ENCODE measurements around the gene SLC1A2. TPM values are rescaled to one million over a fixed set of nuclear protein-coding genes. Genes with fewer than 3 reads are reported as not detected.

SLC1A2 gene
- not detected in 2 replicates for total RNA-seq (2014; rRNA removed; shearing (Covaris generic))
- polyA plus RNA-seq (2014; cell fraction: nucleus; rRNA removed): not detected in 2 replicates

DNA sequence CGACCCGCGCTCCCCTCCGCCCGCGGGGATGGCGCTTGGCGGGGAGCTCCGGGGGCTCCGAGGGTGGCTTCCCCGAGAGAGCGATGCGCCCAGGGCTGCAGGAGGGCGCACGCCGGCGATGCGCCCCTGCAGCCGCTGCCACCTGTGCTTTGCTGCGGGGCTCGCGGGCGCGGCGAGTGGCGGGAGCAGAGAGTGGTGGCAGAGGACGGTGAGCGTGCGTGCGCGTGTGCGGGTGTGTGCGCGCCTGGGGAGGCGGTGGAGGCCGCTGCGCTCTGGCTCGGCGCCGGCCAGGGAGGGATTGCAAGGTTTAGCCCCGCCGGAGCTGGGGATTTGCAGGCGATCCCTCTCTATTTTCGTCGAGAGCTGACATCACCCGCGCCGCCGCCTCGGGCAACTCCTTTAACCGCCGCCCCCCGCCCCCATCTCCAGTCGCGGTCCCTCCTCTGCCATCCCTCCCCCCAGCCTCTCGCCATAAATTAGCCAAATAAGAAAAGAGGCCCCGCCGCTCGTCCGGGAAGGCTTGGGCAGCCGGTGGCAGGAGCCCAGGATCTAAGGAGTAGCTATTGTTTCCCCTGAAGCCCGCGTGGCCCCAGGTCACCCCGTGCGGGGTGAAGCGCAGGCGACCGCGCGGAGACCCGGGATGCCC, at the start of gene SLC1A2:
SLC1A2 (minus strand) TSS at position 375 of the 646 bp plus-strand sequence. CDS start 592 bp downstream, outside the sequence.
- no peak for DNase-seq (ENCODE audit: extremely low read depth, low read depth)

DNA sequence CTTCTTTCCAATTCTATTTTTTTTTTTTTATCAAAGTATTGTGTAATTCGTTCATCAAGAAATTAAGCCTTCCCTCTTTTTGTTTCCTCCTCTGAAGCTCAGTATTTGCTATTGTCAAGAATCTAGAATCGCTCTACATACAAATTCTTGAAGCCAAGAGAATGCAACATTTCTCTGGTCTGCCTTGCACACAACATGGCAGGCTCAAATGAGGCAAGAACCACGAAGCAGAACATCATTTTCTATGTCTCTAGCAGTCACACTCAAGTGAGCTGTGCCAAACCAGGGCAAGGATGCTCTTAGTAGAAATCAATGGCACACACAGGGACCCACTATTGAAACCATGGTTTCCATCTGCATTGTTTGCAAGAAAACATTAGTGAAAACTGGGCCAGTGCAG, 46.7 kb upstream of the SLC1A2 start:
- DNase-seq (ENCODE audit: extremely low read depth, low read depth): no peak

DNA sequence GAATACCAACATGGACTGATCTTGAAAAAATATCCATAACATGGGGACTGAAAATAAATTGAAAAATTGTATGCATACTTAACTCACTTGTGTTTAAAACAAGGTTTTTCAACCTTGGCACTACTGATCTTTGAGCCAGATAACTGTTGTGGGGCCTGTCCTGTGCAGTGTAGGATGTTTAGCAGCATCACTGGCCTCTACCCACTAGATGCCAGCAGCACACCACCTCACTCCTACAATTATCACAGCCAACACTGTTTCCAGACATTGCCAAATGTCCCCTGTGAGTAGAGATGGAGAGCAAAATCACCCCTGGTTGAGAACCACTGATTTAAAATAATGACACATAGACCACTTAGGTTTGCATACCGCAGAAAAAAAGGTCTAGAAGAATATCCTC, 45.0 kb upstream of the SLC1A2 start:
- no peak for DNase-seq (ENCODE audit: extremely low read depth, low read depth)

DNA sequence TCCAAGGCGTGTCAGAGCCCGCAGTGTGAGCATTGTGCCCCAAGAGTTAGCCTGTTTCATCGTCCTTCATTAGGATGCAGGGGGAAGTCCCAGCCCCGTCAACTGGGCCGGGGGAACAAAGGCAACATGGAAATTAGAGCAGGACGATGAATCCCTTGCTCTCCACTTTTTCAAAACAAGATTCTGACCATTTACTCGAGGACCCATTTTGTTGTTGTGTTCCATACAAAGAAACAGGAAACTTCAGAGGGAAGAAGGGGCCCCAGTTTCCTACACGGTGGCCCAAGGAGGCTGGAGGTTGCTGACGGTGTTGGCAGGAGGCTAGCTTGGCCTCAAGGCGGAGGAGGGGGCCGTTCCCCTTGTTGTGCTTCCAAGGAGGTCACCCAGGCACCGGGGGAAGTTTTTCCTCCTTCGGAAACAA, 44.0 kb upstream of the SLC1A2 start:
- DNase-seq (ENCODE audit: extremely low read depth, low read depth): no peak

DNA sequence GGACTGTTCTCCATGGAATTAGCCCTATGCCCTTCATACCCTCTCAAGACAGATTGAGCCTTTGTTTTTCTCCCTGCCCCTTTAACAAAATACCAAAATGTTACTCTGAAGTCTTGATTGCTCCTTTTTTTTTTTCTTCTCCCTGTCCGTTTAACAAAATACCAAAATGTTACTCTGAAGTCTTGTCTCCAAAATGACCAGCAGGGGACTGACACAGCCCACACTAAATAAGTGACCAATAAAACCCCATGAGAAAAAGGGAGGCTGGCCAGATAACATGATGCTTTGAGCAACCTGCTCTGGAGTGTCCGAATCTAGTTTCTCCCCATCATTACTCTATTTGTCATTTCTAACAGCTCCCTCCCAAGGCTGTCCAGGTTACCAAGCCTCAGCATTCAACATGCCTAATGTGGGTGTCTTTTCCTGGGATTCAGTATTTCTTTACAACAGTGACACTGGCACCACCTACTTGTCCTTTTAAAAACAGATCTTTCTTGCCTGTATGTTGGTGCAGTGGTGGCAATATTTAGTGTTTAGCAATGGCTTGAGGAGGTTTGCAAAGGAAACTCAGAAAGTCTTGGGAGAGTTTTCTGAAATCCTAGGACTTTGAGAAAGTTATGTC, 42.7 kb upstream of the SLC1A2 start:
- no peak for DNase-seq (ENCODE audit: extremely low read depth, low read depth)

DNA sequence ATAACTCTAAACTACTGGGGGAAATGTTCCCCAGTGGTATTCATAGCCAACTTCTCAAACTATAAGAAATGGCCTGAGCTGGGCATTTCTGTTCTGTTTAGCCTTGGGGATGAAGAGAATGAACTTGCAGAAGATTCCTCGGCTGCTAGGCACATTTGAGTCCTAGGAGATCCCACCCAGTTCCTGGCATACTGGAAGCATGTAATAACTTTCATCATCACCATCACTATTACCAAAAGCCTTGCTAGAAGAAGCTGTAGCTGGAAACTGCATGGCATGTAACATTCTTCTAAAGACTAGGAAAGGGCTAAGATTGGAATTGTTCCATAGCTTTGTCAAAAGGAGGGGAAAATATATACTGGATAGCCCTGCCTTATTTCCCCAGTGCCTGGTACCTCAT, 40.1 kb upstream of the SLC1A2 start:
- DNase-seq (ENCODE audit: extremely low read depth, low read depth): no peak

DNA sequence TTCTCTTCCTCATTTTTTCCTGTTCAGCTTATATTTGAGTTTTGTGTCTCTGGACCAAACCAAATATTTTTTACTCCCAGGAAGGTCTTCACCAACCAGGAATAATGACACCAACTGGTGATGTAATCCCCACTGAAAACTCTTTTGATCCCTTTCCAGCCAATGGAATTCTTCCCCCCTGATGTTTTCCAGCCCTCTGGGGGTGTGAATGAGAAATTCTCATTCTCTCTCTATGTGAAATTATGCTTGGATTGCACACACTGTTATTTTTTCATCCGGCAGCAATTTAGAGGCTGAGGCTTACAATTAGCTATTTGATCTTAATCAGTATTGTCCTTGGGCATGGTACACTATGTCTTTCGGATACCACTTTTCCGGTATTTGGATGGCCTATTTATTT, 39.5 kb upstream of the SLC1A2 start:
- DNase-seq (ENCODE audit: extremely low read depth, low read depth): no peak

DNA sequence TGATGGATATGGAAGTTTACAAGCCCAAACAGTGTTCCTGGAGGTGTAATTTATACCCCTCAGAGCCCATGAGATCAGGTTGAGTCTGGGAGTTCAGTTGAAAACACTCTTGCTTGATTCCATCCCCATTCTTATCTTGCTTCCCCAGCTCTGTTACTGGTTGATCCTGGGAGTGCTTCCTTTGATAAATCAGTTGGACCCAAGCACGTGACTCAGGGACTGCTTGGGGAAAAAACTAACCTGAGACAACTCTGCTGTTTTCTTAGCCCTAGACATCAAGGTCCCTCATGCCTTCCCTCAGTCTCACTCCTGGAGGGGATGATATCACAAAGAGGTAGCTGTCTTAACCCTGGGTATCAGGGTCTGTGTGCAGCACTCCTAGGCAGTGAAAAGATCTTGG, 35.0 kb upstream of the SLC1A2 start:
- no peak for DNase-seq (ENCODE audit: extremely low read depth, low read depth)

DNA sequence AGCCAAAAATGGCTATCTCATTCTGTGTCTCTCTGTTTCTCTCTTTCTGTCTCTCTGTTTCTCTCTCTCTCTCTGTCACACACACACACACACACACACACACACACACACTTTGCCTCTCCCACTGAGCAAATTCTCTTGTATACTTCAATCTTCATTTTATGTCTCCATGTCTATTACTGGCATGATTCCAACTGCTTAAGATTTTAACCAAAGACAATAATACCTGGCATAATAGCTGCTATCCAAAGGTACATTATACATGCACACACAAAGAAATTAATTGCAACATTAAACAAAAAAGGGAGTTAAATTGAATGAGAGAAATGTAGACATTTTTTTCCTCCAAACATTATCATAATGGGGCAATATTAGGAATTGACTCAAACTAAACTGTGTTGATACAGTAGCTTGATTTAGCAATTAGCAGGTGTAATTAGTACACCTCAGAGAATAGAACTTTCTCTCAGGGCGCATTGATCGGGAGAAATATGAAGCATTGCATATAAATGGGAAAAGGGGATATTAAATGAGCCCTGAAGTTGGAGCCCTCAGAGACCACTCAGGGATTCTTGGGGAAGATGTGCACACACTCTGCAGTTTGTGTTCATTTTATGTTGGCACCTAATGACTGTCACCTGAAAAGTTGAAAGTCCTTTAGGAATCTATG, 17.4 kb upstream of the SLC1A2 start:
- no peak for DNase-seq (ENCODE audit: extremely low read depth, low read depth)

DNA sequence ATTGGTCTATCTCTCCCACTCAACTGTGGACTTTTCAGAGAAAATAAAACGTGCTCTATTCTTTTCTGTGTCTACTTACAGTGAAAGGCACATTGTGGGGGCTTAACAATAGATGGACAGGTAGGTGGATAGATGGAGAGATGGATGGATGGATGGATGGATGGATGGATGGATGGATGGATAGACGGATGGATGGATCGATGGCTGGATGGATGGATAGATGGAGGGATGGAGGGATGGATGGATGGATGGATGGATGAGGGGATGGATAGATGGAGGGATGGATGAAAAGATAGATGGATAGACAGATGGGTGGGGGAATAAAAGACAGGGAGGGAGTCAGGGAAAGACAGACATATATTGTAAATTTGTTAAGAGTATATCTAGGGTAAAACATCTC, 14.2 kb upstream of the SLC1A2 start:
- DNase-seq (ENCODE audit: extremely low read depth, low read depth): no peak

DNA sequence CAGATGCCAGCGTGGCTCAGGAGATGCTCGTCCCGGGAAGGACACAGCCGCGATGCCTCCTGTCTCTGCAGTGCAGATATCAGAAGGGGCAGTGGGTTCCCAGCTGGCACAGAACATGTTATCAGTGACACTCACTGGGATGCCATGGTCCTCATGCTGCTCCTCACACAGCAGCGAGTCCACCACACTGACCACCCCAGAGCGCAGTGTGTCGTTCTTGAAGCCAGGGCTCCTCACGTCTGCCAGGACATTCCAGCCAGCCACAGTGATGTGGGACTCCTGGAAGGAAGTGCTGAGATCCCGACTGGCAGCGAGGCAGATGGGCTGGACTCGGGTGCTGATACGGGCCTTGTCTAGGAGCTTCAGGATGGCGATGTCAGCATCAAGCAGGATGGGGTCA, 13.1 kb upstream of the SLC1A2 start:
- no peak for DNase-seq (ENCODE audit: extremely low read depth, low read depth)

DNA sequence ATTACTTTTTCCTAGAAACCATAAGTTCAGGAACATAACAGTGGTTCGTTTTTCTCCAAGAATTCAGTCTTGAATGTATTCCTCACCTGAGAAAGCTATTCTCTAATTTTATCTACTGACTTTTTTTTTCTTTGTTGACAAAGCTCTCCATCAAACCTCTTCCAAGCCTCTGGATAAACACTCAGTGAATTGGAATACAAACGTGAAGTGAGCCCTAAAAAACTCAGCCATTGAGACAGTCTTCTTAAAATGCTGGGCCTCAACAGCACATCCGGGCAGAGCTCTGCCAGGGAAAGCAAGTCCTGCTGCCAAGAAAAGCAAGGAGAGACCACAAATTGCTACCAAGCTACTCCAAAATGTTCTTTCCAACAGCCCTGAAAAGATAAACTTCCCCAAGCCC, 7.7 kb upstream of the SLC1A2 start:
- no peak for DNase-seq (ENCODE audit: extremely low read depth, low read depth)

DNA sequence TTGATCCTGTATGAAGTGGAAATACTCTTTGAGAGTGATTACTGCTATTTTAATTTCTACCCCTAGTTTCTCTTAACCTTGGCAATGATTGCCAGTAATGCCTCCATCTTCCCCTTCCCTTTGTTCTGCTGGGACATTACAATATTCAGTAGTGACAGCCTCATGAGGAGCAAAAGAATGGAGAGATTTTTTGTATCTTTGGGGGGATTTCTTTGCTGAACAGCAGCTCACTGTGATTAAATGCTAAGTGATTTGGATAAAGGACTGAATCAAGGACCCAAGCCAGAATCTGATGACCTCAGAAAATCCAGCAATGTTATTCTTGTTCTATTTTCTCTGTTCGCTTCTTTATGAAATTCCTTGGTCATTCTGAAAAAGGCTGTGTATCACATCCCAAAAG, 7.0 kb upstream of the SLC1A2 start:
- DNase-seq (ENCODE audit: extremely low read depth, low read depth): no peak

DNA sequence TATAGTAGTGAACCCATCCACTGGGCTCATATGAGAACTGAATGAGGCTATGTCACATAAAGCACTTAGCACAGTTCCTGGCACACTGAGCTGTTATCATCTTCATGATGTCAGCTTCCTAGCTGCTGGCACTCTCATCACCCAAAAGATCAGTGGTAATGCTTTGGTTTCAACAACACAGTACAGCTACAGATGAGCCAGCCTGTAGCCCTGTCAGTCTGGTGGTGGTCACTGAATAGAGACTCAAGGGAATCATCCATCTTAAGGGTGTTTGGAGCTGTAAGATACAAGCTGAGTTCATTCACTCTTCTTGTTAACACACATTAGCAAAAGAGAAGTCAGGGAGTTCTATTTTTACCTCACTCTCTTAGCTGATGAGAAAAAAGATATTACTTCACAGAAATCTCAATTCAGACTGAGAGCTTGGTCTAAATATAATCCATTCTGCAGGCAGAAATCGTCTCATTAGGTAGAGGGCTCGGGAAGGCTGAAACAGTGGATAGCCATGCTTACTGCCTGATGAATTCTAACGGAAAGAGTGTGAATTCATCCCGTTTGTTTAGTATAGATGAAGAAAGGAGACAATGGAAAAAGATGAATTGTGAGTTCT, 6.3 kb upstream of the SLC1A2 start:
- no peak for DNase-seq (ENCODE audit: extremely low read depth, low read depth)

DNA sequence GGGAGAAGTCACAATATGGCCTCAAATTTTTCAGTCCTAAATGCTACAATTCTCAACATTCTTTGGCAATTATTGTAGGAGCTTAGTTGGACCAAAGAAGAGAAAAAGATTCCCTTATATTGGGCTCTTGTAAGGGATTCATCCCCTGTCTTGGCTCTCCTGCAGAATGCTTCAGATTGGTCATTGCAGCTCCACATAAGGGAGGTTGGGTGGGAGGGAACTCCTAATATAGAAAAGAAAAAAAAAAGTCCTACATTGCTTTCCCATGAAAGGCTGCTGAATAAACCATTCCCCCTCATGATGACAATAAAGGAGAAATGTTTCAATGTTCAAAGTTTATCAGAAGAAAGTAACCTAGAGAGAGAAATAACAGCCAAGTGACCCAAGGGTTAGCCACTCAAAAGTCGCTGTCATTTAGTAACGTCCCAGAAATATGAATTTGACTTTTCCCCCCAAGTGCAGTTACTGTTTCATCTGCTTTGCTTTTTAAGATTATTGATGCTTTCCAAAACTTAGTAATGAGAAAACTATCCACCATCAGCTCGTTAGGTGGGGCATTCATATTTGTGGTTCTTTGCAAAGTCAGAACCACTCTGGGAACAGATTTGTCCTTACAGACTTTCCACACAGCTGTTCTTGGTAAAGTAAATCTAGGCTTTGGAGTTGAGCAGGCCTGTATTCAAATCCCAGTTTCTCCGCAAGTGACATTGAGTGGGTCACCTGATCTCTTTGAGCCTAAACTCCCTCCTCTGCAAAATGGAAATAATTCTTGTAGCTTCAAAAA, 5.0 kb upstream of the SLC1A2 start:
- no peak for DNase-seq (ENCODE audit: extremely low read depth, low read depth)

DNA sequence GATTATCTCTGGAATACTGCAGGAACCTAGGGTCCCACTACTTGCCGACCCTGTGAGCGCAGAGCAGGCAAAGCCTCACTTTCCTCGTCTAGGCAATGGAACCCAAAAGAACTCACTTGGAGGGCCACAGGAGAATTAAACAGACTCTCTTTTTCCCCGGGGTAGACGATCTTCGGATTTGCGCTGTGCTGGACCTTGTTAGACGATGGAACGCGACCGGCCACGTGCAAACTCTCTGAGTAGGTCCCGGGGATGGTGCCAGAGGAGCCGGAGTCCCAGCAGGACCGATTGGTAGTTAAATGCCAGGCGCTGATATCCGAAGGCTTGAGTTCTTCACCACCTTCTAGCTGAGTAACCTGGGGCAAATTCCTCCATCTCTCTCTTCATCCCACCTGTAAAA, 1.0 kb upstream of the SLC1A2 start:
- no peak for DNase-seq (ENCODE audit: extremely low read depth, low read depth)

DNA sequence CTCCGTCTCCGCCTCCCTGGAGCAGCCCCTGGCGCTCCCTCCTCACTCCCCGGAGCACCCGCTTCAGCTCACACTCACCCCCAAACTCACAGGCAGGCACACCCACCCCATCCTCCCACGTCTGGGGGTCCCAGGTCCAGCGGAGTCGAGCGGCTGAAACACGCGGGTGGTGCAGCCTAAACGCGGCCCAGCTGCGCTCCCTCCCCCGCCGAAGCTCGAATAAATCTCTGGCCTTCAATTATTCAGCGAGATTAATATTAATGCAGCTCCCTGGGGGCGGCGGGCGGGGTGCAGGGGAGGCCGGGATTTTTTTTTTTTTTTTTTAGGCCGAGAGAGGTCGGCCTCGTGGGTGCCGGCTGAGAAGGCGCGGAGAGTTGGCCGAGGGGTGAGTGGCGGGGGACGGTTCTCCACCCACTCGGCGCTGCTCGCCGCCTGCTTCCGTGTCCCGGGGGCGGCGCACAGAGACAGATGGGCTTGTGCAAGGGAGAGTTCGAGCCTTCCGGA, 524 bp upstream of the SLC1A2 start:
- DNase-seq (ENCODE audit: extremely low read depth, low read depth): no peak

DNA sequence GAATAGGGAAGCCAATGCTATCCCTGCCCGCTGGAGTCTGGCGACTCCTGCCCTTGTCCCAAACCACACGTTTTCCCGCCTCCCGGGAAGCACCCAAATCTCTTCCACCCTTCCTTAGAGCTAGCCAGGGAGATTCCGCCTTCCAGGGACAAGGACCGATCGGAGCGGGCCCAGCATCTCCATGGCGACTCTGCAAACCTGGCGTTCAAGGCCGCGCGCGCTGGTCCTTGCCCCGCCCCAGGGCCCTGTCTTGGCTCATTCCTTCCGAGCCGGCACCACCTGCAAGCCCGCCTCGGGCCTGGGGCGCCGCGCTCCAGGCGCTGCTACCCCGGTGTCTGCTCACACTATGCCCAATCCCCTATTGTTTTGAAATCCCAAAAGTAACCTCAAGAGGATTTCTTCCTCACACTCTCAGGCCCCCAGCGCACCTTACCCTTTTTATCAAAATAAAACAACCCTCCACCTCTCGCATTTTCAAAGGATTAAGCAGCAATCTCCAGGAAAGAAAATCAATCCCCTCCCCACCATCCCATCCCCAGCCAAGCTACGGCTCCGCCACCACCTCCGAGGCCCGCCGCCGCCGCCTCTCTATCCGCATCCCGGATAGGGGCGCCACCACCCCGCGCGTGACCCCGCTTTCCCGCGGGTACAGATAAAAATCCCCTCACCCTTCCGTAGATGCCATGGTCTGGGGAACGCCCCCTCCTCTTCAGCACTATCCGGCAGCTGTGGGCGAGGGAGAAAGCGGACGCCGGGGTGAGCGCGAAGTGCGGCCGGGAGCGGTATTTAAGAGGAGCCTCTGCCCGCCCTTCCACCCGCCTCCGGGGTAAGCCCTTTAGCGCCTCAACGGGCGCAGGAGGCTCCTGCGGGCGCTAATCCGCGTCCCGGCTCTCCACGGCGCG, 825 bp downstream of the SLC1A2 start:
- no peak for DNase-seq (ENCODE audit: extremely low read depth, low read depth)

DNA sequence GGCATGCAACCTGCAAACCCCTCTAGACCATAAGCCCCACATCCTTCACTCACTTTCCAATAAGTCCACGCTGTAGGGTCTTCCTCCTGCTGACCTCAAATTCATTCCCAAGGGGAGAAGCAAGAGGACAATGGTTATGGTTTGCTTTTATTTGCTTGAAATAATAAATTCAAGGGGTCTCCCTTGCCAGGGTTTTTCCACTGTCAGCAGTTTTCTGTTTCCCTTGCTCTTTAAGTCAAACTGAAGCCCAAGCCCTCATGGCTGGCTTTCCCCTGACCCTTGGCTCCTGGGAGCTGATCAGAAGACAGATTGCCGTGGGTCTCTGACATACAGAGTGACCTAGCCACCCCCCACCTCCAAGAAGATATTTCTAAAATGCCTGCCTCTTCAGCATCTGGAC, 3.9 kb downstream of the SLC1A2 start:
- no peak for DNase-seq (ENCODE audit: extremely low read depth, low read depth)

DNA sequence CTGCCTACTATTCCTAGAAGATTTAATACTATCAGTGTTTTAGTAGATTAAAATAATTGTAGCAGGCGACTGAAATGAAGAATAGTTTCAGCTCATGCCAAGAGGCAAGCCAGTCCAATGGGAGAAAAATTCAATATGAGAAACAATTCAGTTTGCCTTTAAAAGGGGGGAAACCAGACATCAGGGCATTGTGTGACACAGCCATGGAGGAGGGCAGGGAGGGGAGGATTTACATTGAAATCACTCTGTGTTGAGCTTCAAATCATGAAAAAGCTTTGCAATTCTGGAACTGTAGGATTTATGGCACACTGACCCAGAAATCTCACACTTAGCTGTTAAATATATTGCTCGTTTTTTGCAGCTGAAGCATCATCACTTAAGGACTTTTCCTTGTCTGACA, 4.6 kb downstream of the SLC1A2 start:
- DNase-seq (ENCODE audit: extremely low read depth, low read depth): no peak
